ENCODE measurements around the gene SCG5.
"Not testable (repeated sequence)": the region's sequence is repeated elsewhere in the genome, so short reads cannot be mapped to it uniquely, and the experiment has no call there.

The SCG5 gene, protein sequence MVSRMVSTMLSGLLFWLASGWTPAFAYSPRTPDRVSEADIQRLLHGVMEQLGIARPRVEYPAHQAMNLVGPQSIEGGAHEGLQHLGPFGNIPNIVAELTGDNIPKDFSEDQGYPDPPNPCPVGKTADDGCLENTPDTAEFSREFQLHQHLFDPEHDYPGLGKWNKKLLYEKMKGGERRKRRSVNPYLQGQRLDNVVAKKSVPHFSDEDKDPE

DNA sequence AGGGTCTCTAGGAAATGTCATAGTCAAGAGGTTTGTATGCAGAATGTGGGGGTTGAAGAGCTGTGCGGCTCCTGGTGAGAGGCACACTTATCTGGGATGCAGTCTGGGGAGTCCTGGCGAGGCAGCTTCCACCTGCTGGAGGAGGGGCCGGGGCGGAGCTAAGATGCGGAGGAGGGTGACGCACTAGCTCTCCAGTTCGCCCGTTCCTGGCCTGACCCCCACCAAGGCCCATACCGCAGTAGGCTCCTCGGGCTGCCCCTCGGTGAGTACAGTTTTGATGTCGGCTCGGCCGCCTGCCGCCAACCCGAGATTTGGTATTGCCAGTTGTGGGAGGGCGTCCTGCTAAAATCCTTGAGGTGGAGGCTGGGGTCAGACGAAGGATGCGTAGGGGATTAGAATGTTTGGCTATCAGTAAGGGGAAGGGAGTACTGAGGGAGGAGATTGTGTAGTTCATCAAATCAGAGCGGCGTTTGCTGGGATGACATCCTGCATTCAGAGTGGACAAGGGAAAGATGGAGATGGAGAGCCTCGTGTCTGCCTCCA, at the start of gene SCG5:
Gene SCG5, plus strand, starts transcription at position 194 of the 543 bp plus-strand sequence. CDS start 1,883 bp downstream, outside the sequence.
- DNase-seq: no peak

DNA sequence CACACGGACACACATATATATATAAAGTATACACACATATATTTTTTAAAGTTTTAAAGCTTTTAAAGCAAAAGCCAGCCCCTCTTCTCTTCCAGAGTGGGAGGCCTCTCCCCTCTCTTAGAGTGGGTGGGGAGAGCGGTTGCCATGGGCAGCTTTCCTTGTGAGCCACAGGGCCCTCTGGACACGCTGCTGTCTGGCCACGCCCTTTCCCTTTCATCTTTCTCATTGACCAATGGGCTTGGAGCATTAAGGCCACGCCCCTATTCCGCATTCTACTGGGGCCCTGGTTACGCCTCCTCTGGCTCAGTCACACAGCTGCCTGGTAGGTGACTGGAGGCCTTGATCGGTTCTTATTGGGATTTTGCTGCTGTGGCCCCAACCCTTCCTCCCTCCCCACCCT, 48.4 kb upstream of the SCG5 start, which contains the start of gene GOLGA8N:
Gene GOLGA8N, plus strand, starts transcription at position 306 of the 400 bp plus-strand sequence.
- DNase-seq: not testable (repeated sequence)

DNA sequence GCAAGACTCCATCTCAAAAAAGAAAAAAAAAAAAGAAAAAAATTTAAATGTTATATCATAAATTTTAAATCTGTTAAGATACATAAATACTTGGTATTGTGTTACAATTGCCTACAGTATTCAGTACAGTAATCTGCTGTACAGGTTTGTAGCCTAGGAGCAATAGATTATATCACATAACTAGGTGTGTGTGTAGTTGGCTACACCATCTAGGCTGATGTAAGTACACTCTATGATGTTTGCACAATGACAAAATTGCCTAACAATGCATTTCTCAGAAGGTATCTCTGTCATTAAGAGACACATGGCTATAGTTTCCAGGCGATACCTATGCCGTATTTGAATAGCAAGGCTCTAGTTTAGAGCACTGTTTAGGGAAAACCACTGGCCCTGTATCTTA, 32.0 kb upstream of the SCG5 start:
- not testable (repeated sequence) for DNase-seq

DNA sequence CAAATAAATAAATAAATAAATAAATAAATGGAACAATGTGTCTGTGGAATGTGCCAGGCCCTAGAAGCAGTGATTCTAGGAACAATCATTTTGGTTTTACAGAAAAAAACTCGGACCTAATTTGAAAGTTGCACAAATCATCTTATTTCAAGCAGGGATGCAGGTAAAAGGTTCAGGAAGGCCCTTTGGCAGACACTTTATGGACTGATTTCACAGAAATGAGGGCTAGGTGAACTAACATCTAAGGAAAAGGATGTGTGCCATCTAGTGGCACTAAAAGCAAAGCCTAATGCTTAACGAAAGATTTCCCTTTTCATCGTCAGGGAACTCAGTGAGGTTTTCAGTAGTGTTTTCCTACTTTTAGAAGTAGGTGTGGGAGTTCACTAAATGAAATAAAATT, 30.8 kb upstream of the SCG5 start:
- DNase-seq: peak; percentile 36

DNA sequence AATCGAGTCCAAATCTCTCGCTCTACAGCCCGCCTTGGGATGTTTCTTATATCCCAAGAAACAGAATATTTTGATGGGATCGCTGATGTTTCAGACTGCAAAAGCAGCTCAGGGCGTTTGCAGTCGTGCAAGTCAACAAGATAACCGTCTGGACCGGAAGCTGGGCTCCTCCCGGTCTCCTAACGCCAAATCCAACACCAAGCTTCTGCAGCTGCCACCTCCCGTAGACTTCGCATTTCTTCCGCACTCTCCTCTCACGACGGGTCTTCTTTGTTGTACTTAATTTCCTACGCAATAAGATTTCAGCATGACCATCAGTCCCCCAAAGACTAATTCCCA, 26.8 kb upstream of the SCG5 start:
- not testable (repeated sequence) for DNase-seq

DNA sequence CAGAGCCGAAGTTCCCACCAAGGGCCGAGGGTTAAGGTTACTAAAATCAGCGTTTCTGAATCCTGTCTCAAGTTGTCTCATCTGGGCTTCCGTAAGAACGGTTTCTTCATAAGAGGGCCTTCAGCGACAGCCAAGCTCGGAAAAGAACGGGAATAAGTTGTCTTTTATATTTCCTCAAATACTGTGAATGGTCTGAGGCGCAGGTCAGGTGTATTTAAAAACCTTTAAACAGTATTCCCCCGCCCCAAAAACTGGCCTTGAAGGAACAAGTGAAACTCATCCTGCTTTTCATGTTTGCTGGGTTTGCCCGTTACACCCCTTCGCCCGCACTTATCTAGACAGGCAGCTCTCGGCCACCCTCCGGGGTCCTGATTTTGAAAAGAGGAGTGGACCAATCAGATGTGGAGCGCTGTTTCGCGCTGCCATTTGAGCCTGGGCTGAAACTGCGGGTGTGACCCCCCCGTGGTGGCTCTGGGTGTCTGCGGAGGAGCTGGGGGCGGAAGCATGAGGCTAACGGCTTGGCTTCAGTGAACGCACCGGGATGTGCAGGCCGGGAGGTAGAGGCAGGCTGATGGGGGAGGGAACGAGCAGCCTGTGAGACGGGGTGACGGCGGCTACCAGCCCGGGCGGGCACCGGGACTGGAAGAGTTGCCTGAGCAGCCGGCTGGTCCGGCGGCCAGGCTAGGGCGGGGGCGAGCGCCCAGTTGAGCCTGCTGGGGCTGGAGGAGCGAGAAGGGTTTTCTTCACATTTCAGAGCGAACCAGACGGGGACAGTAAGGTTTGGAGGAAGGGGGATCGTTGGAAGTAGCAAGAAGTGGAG, 26.2 kb upstream of the SCG5 start, which contains the start of gene ARHGAP11A:
Gene ARHGAP11A, plus strand, starts transcription at position 454 of the 820 bp plus-strand sequence. CDS start 708 bp downstream, outside the sequence.
- peak; percentile 86 for DNase-seq

DNA sequence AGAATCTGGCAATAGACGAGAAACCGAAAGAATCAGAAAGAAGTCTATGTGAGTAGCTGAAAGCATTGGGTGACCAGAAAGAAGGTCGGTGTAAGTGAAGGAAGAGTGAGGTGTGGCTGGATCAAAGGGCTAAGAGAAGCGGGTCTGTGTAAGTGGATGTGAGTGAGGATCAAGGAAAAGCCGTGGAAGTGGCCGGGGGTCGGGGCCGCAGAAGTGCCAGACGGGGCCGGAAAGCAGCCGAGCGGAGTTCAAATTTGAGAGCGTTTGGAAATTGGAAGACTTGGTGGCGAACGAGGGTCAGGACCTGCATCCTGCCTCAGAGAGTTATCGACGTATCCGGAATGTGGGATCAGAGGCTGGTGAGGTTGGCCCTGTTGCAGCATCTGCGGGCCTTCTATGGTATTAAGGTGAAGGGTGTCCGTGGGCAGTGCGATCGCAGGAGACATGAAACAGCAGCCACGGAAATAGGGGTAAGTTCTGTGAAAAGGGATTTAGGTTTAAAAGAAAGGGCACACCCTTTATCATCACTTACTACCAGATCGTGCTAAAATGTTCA, 25.6 kb upstream of the SCG5 start:
- DNase-seq: not testable (repeated sequence)

DNA sequence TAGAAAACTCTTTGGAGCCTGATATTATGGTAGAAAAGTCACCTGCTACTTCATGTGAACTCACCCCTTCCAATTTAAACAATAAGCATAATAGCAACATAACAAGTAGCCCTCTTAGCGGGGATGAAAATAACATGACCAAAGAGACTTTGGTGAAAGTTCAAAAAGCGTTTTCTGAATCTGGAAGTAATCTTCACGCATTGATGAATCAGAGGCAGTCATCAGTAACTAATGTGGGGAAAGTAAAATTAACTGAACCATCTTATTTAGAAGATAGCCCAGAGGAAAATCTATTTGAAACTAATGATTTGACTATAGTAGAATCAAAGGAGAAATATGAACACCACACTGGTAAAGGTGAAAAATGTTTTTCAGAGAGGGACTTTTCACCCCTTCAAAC, 5.1 kb upstream of the SCG5 start:
- DNase-seq: no peak

DNA sequence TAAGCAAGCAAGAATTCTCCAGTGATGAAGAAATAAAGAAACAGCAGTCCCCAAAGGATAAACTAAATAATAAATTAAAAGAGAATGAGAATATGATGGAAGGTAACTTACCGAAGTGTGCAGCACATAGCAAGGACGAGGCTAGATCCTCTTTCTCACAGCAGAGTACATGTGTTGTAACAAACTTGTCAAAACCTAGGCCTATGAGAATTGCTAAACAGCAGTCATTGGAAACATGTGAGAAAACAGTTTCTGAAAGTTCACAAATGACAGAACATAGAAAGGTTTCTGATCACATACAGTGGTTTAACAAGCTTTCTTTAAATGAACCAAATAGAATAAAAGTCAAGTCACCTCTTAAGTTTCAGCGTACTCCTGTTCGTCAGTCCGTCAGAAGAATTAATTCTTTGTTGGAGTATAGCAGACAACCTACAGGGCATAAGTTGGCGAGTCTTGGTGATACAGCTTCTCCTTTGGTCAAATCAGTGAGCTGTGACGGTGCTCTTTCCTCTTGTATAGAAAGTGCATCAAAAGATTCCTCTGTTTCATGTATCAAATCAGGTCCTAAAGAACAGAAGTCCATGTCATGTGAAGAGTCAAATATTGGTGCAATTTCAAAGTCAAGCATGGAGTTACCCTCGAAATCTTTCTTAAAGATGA, 4.5 kb upstream of the SCG5 start:
- no peak for DNase-seq

DNA sequence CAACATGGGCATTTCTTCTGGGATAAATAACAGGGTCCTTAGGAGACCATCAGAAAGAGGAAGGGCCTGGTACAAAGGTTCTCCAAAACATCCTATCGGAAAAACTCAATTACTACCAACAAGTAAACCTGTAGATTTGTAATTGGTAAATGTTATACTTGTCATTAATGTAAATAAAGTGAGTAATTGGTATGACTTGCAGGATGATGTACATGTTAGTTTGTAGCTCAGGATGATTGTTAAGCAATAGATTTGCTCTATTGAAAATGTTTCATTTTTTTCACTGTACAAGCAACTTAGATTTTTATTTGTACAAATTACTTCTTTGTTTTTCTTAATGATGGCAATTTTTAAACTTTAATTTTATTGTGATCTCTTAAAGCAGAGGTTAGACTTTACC, 3.8 kb upstream of the SCG5 start:
- DNase-seq: no peak

DNA sequence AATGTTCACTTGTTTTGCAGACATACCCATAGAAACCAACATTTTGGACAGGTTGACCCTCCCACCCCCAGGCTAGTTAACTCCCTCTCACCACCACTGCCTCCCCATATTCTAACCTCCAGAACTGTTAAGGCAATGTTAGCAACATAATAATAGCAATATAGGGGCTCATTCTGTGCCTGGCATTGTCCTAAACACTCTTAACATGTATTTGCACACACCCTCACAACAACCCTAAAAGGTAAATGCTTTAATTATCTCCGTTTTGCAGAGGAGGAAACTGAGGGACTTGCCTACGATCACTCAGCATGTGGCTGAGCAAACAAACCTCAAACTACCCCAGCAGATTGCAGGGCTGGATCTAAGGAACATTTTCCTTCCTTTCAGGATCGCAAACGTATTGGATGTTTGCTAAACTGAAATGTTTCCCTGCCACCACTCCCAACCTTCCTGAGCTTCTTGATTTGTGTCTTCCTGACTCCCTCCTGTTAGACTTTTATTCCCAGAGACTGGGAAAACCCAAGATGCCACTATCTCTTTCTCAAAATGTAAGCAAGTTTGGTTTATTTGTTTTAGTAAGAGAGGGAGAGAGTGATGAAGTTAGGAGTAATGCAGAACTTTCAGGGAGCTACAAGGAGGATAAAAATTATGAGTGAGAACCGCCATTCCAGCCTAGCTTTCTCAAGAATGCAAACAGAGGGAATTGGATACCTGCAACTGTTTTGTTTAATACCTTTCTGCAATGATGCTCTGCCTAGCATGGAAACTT, 1.3 kb downstream of the SCG5 start:
- no peak for DNase-seq

DNA sequence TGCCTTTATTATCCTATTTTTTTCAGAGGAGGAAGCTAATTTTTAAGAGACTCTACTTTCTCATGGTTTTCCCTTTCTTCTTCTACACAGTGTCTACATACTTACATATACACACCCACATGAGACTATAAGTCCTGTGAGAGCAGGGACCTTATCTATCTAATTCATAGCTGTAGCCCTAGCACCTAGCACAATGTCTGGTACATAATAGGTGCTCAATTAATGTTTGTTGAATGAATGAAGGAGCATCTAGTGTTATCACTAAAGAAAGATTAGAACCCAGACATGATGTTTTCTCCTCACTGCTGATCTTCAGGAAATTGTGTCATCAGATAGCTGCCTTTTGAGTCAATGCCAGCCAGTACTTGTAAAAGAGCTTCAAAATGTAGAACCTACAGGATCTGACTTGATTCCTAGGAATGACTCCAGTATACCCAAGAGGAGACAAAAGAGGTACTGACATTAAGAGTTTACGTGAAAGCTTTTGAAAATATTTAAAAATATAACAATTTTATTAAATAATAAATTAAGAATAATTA, 2.5 kb downstream of the SCG5 start:
- DNase-seq: no peak

DNA sequence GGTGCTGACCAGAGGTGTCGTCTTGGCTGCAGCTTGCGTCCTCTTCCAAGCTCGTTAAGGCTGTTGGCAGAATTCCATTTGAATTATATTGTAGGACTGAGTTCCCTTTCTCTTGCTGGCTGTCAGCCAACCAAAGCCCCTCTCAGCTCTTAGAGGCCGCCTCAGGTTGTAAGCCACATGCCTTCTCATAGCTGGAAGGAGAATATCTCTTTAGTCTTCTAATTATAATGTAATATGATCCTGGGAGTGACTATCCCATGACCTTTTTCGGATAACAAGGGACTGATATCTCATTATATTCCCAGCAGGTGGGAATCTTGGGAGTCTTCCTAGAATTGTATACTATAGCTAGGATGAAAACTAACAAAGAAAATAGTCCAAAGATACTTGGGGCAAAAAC, 4.8 kb downstream of the SCG5 start:
- DNase-seq: no peak

DNA sequence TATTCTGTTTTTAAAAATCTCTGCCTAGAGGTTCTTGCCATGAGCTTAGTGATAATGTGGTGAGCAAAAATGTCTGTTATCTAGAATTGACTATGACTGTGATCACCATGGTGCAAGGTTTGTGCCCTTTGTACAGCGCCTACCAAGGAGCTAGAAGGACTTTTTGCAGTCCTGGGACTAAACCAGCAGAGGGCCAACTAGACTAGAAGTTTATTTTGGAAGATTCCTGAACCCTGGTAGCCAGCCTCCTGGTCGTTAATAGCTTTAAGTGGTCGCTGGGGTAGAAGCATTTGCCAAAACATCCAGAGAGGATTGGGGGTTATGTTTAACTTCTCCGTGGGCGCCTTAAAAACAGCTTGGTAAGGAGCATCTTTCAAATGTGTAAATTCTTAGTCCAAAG, 7.8 kb downstream of the SCG5 start:
- peak; percentile 45 for DNase-seq

DNA sequence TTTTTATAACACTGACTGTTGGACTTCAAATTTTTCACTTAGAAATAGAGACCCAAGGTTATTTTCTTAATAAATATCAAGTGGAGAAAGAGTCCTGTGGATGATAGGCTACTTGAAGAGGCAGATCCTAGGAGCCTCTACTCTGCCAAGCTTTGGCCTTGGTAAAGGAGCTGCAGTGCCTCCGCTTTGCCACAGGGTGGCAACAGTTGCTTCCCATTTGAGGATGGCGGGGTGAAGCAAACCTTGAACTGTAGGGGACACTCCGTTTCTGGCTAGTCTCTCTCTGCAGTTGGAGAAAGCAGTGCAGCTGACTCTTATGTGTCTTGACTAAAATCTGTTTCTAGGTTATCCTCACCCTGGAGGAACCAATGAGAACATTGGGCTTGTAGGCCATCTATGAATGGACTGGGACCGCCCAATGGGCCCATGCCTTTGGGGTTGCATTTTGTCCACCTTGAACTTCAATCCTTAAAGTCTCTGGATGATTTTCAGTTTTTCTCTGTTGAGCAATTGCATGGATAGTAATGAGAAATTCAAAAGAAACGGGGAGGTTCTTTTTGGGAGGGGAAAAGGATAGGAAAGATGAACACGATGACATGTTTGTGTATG, 9.8 kb downstream of the SCG5 start:
- peak; percentile 75 for DNase-seq

DNA sequence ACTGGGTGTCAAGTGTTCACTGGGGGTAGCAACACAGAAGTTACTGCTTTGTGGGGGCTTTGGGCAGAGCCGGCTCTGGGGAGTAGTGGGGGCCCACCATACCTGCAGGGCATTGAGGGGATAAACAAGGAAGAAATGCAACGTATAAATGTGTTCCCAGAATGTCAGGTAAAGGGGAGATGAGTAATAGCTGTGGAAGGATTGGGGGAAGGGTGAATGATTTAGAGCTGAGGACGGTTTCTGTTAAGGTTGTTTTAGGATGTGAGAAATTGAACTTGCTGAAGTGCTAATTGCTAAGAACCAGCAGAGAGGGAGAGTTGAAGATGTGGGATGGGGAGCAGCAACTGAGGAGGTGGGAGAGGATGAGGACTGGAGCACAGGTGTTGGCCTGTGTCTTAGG, 10.7 kb downstream of the SCG5 start:
- DNase-seq: no peak

DNA sequence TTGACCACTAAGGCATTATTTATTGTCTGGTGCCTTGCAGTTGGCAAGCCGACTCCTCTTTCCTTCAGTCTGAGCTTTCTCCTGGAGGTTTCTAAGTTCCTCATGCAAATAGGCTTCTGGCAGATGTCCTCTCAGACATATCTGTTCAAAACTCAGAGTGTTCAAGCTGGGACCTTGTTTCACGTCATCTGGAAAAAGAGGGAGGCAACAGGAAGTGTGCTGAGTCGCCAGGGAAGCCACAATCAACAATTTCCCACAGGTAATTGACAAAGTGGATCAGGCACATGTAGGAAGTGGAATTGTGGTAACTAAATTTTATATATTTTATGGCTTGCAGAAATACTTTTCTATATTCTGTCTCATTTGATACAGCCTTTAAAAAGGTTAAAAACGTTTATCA, 14.6 kb downstream of the SCG5 start:
- DNase-seq: no peak

DNA sequence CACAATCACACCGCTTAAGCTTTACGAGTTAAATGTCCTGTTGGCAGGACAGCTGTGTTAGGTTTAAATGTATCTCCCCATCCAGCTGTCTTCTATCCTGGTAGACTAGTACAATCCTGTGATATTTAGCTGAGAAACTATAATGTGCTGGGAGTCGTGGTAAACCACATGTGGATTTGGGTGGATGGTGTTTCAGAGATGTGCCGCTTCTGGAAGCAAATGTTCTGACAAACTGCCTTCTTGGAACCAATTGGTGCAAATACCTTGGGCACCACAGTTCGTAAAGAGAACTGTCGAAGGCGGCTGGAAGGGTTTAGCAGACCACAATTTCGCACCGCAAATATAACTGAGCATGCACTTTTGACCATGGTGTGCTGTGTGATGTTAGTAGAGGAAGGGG, 15.0 kb downstream of the SCG5 start:
- DNase-seq: no peak

DNA sequence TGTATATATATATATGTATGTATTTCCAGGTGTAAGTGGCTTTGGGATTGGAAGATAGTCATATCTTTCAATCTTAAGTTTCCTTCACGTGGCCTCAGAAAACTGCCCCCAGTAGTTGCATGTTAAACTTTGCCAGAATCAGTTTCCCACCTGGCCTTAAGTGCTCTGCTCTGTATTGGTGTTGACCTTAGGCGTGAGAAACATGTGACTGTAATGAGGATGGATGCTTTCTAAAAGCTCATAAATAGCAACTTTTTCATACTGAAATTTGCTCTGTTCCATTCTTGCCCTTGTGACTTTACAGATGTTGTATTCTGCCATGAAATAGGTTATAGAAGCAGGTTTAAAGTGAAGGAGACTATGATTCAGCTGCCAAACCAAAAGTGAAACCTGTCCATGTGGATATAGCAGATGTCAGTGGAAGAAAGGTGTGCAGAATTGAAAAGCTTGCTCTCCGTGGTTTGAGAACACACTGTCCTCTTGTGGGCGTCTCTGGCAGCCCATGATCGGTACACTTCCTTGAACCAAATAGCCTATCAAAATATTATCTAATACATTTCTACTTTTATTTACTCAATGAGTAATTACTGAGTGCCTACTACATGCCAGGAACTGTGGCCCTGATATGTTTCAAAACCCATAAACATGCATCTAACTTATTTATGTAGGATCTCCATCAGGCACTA, 15.8 kb downstream of the SCG5 start:
- no peak for DNase-seq

DNA sequence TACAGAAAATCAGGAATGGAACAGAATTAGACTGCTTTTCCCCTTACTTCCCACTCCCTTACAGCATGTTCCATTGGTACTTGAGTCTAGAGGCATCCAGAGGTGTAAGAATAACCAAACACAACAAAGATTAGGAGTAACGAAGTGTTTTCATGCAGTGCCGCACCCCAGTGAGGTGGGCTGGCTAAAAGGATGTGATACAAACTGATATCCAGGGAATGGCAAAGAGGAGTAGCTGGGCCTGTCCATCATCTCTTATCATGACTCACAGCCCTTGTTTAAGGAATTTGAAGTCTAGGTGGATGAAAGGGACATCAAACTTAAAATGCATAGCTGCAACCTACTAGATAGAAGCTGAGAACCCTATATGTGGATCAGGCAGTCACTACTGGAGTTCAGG, 16.4 kb downstream of the SCG5 start:
- no peak for DNase-seq
